ENCODE measurements around the gene DIRAS1.
"Not testable (repeated sequence)": the region's sequence is repeated elsewhere in the genome, so short reads cannot be mapped to it uniquely, and the experiment has no call there.

Gene DIRAS1

GRCh38 chr19:2703691-2704216 lies 17.4 kb downstream of the DIRAS1 start:
- no peak for DNase-seq

- no peak for DNase-seq
These were observed 18.1 kb downstream of the DIRAS1 start for GRCh38 chr19:2703077-2703437.

- DNase-seq = peak; percentile 89 to 97 (median 96)
These were observed 18.7 kb downstream of the DIRAS1 start, which contains the start of gene GNG7 for GRCh38 chr19:2702170-2703076. Gene GNG7, minus strand, starts transcription at chr19:2702694. Its CDS starts 182,006 bp downstream, at chr19:2520688.

- DNase-seq = no peak
These were observed 19.6 kb downstream of the DIRAS1 start for GRCh38 chr19:2701361-2702169.

- no peak for DNase-seq
These were observed 20.4 kb downstream of the DIRAS1 start for GRCh38 chr19:2700660-2701360.

- peak in 2 of 6 experiments; percentile 16 to 17 for DNase-seq
These were observed 21.6 kb downstream of the DIRAS1 start for GRCh38 chr19:2699413-2700140.

- DNase-seq = no peak
These were observed 27.0 kb downstream of the DIRAS1 start for GRCh38 chr19:2694196-2694595.

- DNase-seq = no peak
These were observed 27.5 kb downstream of the DIRAS1 start for GRCh38 chr19:2693492-2694160.

GRCh38 chr19:2691951-2692350 lies 29.2 kb downstream of the DIRAS1 start:
- DNase-seq = no peak

- DNase-seq = no peak
These were observed 30.3 kb downstream of the DIRAS1 start for GRCh38 chr19:2690856-2691255.

- DNase-seq = no peak
These were observed 34.8 kb downstream of the DIRAS1 start for GRCh38 chr19:2686360-2686759.

- DNase-seq = no peak
These were observed 35.9 kb downstream of the DIRAS1 start for GRCh38 chr19:2685204-2685704.

GRCh38 chr19:2683430-2684003 lies 37.7 kb downstream of the DIRAS1 start:
- DNase-seq = no peak

- no peak for DNase-seq
These were observed 40.4 kb downstream of the DIRAS1 start for GRCh38 chr19:2680808-2681207.

- DNase-seq = no peak
These were observed 41.7 kb downstream of the DIRAS1 start for GRCh38 chr19:2679439-2679838.

- not testable (repeated sequence) for DNase-seq
These were observed 42.2 kb downstream of the DIRAS1 start for GRCh38 chr19:2678948-2679347.

- DNase-seq = no peak
These were observed 43.0 kb downstream of the DIRAS1 start for GRCh38 chr19:2678044-2678671.

- DNase-seq = no peak
These were observed 44.3 kb downstream of the DIRAS1 start for GRCh38 chr19:2676823-2677222.

- DNase-seq = no peak
These were observed 45.3 kb downstream of the DIRAS1 start for GRCh38 chr19:2675892-2676291.

GRCh38 chr19:2670217-2670616 lies 51.0 kb downstream of the DIRAS1 start:
- DNase-seq = no peak

All from stimulated activated naive CD4-positive, alpha-beta T cell (primary cell).